Small intestine (tissue), 7 donors: ENCODE results near the gene CGNL1. TPM values are rescaled to one million over a fixed set of nuclear protein-coding genes. Genes with fewer than 3 reads are reported as not detected.
A peak's percentile ranks its signal among the peaks of the same experiment; 100 is the strongest.

Experiments
- DNase-seq, 2 donors: peaks; one replicate each; pipeline versions ENCODE4 v3.0.0 to v3.0.0-alpha.2; 2013
- FAIRE-seq: peaks from 2 replicates; lab custom pipeline; 2012; peaks lifted over from hg19 to GRCh38; lab: Jason Lieb, UNC
- H3K27ac ChIP-seq, 3 donors: one replicate each; pipeline ENCODE4 v1.5.1; 2013; ENCODE audit warnings: low read length in 2 of 3, mild to moderate bottlenecking in 2 of 3, control low read depth in 1 of 3, inconsistent platforms in 1 of 3, low read depth in 1 of 3, moderate library complexity in 1 of 3
- H3K27me3 ChIP-seq, 3 donors: one replicate each; pipeline ENCODE4 v1.6.1; 2013; ENCODE audit warnings: low read length in 3 of 3, inconsistent platforms in 1 of 3; ENCODE audit not compliant: control insufficient read depth in 3 of 3, insufficient read depth in 3 of 3
- H3K36me3 ChIP-seq, 3 donors: one replicate each; pipeline ENCODE4 v1.6.1; 2013; ENCODE audit warnings: low read length in 3 of 3, inconsistent platforms in 1 of 3, low read depth in 1 of 3, mild to moderate bottlenecking in 1 of 3, moderate library complexity in 1 of 3; ENCODE audit not compliant: control insufficient read depth in 3 of 3, insufficient read depth in 2 of 3
- H3K4me1 ChIP-seq, 3 donors: one replicate each; pipeline ENCODE4 v1.6.1; 2013; ENCODE audit warnings: low read length in 2 of 3, inconsistent platforms in 1 of 3, low read depth in 1 of 3, mild to moderate bottlenecking in 1 of 3, moderate library complexity in 1 of 3; ENCODE audit not compliant: control insufficient read depth in 3 of 3, insufficient read depth in 2 of 3
- H3K4me3 ChIP-seq, 3 donors: one replicate each; pipeline ENCODE4 v1.5.1; 2013; ENCODE audit warnings: low read length in 3 of 3, control low read depth in 1 of 3, inconsistent platforms in 1 of 3, low read depth in 1 of 3, mild to moderate bottlenecking in 1 of 3, moderate library complexity in 1 of 3
- H3K9me3 ChIP-seq, 2 donors: one replicate each; pipeline ENCODE4 v1.6.1; 2013; ENCODE audit warnings: low read depth in 1 of 2, low read length in 1 of 2; ENCODE audit not compliant: control insufficient read depth in 2 of 2, insufficient read depth in 1 of 2
- WGBS, 3 donors: extraction: QIAGEN DNeasy Blood & Tissue Kit; methylation state at CpG; one replicate each; pipeline ENCODE4 v1.1.7; 2013; 5-methylcytosine and 5-hydroxymethylcytosine counted together
- polyA plus RNA-seq, 4 donors: library from polyadenylated mRNA; stranded (reverse) in 3 of 4; unstranded in 1 of 4; fragments of 200-250 nt in 3 of 4; fragments of 120-200 nt in 1 of 4; gene quantifications; one replicate each; pipeline versions ENCODE4 v1.2.1 to v1.2.3, GENCODE V29; 2013
- donor health status: healthy with polysubstance abuse.
- donor health status: control.
- donor health status: control.
- donor health status: Bipolar disorder and iron deficiency.
- donor health status: healthy.

CGNL1 gene
- polyA plus RNA-seq, 4 donors: 0.81 to 5.1 (median 1.9) TPM

- WGBS, 3 donors: 28 to 53% (median 28%) methylated on average over 9 of the region's 9 CpGs
- peak; percentile 64 to 83 for DNase-seq
- Histone ChIP-seq H3K4me3 (no peak overlapping the region), H3K27me3 (peaks cover 0 to 2% (median 0%) of the 10 kb centered on the region in 3 donors), H3K4me1 (peaks cover 0 to 26% (median 3%) of the 10 kb centered on the region in 3 donors), H3K27ac (peak overlapping the region in 2 of 3 donors; percentile 41 to 60), H3K36me3 (no peaks in the 10 kb centered on the region), H3K9me3 (no peaks in the 10 kb centered on the region)
- no peak for FAIRE-seq
These were observed 101.6 kb downstream of the CGNL1 start for GRCh38 chr15:57477736-57478522.

DNA sequence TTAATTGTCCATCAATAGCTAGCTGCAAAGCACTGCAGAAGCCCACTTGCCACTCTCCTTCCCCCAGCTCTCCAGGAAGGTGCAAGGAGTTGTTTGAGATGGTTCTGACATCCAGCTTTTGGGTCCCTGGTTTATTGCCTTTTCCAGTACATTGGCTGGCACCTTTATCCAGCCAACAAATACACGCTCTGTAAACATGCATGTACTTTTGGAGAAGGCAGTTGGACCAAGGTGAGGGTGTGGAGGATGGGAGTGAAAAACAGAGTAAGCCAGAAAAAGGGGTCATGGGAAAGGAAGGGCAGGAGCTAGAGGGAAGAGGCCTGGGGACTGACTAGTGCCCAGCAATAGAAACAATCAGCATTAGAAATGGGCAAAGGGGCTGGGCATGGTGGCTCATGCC is 102.7 kb downstream of the CGNL1 start:
- DNase-seq (no peak), FAIRE-seq (no peak)
- Histone ChIP-seq H3K4me1 (peaks cover 0 to 26% (median 3%) of the 10 kb centered on the region in 3 donors), H3K4me3 (no peak overlapping the region), H3K27me3 (peaks cover 0 to 2% (median 0%) of the 10 kb centered on the region in 3 donors), H3K9me3 (no peaks in the 10 kb centered on the region), H3K27ac (no peak overlapping the region), H3K36me3 (no peaks in the 10 kb centered on the region)
- WGBS, 3 donors: 79 to 90% (median 89%) methylated on average over 1 of the region's 1 CpG

GRCh38 chr15:57481038-57481705 is 104.9 kb downstream of the CGNL1 start:
- no peaks in the 10 kb centered on the region for H3K9me3 ChIP-seq
- peaks cover 0 to 2% (median 0%) of the 10 kb centered on the region in 3 donors for H3K27me3 ChIP-seq
- DNase-seq: no peak
- no peak for FAIRE-seq
- peaks cover 0 to 27% (median 3%) of the 10 kb centered on the region in 3 donors for H3K4me1 ChIP-seq
- no peak overlapping the region for H3K4me3 ChIP-seq
- WGBS, 3 donors: 63 to 81% (median 78%) methylated on average over 3 of the region's 3 CpGs
- no peak overlapping the region for H3K27ac ChIP-seq
- H3K36me3 ChIP-seq: no peaks in the 10 kb centered on the region

GRCh38 chr15:57485869-57486268 is 109.6 kb downstream of the CGNL1 start:
- Histone ChIP-seq H3K36me3 (no peaks in the 10 kb centered on the region), H3K4me1 (peaks cover 0 to 5% (median 0%) of the 10 kb centered on the region in 3 donors), H3K27me3 (no peaks in the 10 kb centered on the region), H3K9me3 (no peaks in the 10 kb centered on the region), H3K27ac (no peak overlapping the region), H3K4me3 (no peak overlapping the region)
- FAIRE-seq: no peak
- WGBS, 3 donors: 20 to 25% (median 20%) methylated on average over 2 of the region's 2 CpGs
- peak in 1 of 2 donors; percentile 55 for DNase-seq

GRCh38 chr15:57486833-57487232 is 110.5 kb downstream of the CGNL1 start:
- FAIRE-seq: no peak
- no peak for DNase-seq
- H3K36me3 ChIP-seq: no peaks in the 10 kb centered on the region

GRCh38 chr15:57489122-57489521 is 112.8 kb downstream of the CGNL1 start:
- Histone ChIP-seq H3K9me3 (no peaks in the 10 kb centered on the region), H3K4me3 (no peak overlapping the region), H3K27me3 (no peaks in the 10 kb centered on the region), H3K4me1 (peaks cover 0 to 5% (median 0%) of the 10 kb centered on the region in 3 donors), H3K36me3 (no peaks in the 10 kb centered on the region), H3K27ac (no peak overlapping the region)
- DNase-seq (no peak), FAIRE-seq (no peak)

More at GRCh38 chr15:57486833-57487232, 110.5 kb downstream of the CGNL1 start:
- Histone ChIP-seq H3K4me3 (no peak overlapping the region), H3K27me3 (no peaks in the 10 kb centered on the region), H3K4me1 (peaks cover 0 to 5% (median 0%) of the 10 kb centered on the region in 3 donors), H3K27ac (no peak overlapping the region), H3K9me3 (no peaks in the 10 kb centered on the region)

DNA sequence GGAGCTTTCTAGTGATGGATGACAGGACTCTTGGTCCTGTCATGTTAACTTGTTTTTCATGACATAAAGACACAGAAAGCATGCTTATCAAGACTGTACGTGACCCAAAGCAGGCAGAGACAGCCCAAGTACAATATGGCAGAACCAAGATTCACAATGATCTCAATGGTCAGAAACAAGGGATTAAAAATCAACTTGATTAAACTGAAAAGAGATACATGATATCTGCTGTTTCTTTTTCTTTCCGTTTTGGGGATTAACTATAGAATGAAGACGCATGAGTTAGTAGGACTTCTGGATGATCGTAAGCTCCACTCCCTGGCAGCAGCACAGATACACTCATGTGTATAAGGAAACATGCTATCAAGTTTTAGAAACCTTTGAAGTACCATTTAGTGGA is 117.0 kb downstream of the CGNL1 start:
- Histone ChIP-seq H3K36me3 (no peaks in the 10 kb centered on the region), H3K27ac (no peak overlapping the region), H3K9me3 (peaks cover 0 to 8% of the 10 kb centered on the region in 2 donors), H3K4me1 (peaks cover 0 to 32% (median 0%) of the 10 kb centered on the region in 3 donors), H3K27me3 (no peaks in the 10 kb centered on the region), H3K4me3 (no peak overlapping the region)
- 92 to 94% (median 92%) methylated on average over 4 of the region's 4 CpGs for WGBS, 3 donors
- FAIRE-seq (no peak), DNase-seq (no peak)

GRCh38 chr15:57494581-57494980 is 118.3 kb downstream of the CGNL1 start:
- DNase-seq (no peak), FAIRE-seq (no peak)
- H3K27me3 ChIP-seq: no peaks in the 10 kb centered on the region
- H3K9me3 ChIP-seq: peaks cover 0 to 8% of the 10 kb centered on the region in 2 donors
- H3K4me1 ChIP-seq: peaks cover 0 to 32% (median 0%) of the 10 kb centered on the region in 3 donors
- H3K27ac ChIP-seq: no peak overlapping the region
- H3K4me3 ChIP-seq: no peak overlapping the region
- WGBS, 3 donors: 84 to 89% (median 88%) methylated on average over 4 of the region's 4 CpGs
- no peaks in the 10 kb centered on the region for H3K36me3 ChIP-seq
